Peyer's patch (tissue), 4 donors: Measurements from ENCODE around the gene LRRN3. TPM values are rescaled to one million over a fixed set of nuclear protein-coding genes. Genes with fewer than 3 reads are reported as not detected.

Source experiments
- DNase-seq, 3 donors: peaks; one replicate each; pipeline ENCODE4 v3.0.0-alpha.2; 2017 to 2019
- H3K27ac ChIP-seq, 4 donors: fragments of 200-600 bp; sonication (generic); one replicate each; pipeline ENCODE4 v1.5.1; 2016 to 2019
- H3K27me3 ChIP-seq, 2 donors: fragments of 200-600 bp; sonication (generic); one replicate each; pipeline ENCODE4 v1.5.1; 2019
- H3K36me3 ChIP-seq, 3 donors: fragments of 200-600 bp; sonication (generic); one replicate each; pipeline ENCODE4 v1.5.1; 2016 to 2019
- H3K4me1 ChIP-seq, 4 donors: fragments of 200-600 bp; sonication (generic); one replicate each; pipeline ENCODE4 v1.5.1; 2016 to 2019
- H3K4me3 ChIP-seq, 4 donors: fragments of 200-600 bp; sonication (generic); 1 replicate in 3 of 4; 2 replicates in 1 of 4; pipeline ENCODE4 v1.5.1; 2016 to 2019; ENCODE audit warnings: mild to moderate bottlenecking in 1 of 4
- H3K9me3 ChIP-seq, 4 donors: fragments of 200-600 bp; sonication (generic); one replicate each; pipeline ENCODE4 v1.5.1; 2016 to 2019; ENCODE audit warnings: mild to moderate bottlenecking in 1 of 4
- POLR2A ChIP-seq, 2 donors: fragments of 450-650 bp; IDR thresholded peaks; one replicate each; pipeline ENCODE4 v1.5.1; 2017; ENCODE audit warnings: antibody characterized with exemption in 2 of 2, mild to moderate bottlenecking in 2 of 2, moderate library complexity in 2 of 2
- total RNA-seq, 4 donors: library from RNA; depleted of rRNA; stranded (reverse); fragments of >200 nt; gene quantifications; one replicate each; pipeline ENCODE4 v1.1.0, GENCODE V29; 2016
- TF ChIP-seq, protein P1 (sequence below), 6 experiments: fragments of 450-650 bp in 4 of 6; fragments of 200-600 bp in 2 of 6; sonication (generic) in 1 of 6; IDR thresholded peaks; one replicate each; pipeline ENCODE4 v1.5.1; 2017 to 2019; ENCODE audit warnings: antibody characterized with exemption in 6 of 6, mild to moderate bottlenecking in 3 of 6, moderate library complexity in 1 of 6

Gene LRRN3
- total RNA-seq, 4 donors from 2014 or later = 0.40 to 0.53 TPM; not detected in 2

DNA sequence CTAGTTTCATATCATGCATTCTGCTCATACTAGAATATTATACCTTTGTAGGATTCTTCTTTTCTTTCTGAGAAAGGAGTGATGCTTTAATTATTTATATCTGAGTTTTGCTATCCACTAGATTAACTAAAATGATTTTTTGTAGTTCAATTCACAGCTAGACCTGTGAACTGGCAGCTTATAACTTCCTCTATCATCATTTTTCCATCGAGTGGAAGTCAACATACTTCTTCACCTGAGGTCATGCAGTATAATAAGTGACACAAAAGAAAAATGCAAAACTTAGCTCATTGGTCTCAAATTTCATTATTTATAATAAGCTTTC, 8.0 kb downstream of the LRRN3 start:
- H3K4me3 ChIP-seq = no peak overlapping the region
- H3K36me3 ChIP-seq = no peaks in the 10 kb centered on the region
- no peaks in the 10 kb centered on the region for H3K9me3 ChIP-seq
- TF ChIP-seq, protein P1, sequence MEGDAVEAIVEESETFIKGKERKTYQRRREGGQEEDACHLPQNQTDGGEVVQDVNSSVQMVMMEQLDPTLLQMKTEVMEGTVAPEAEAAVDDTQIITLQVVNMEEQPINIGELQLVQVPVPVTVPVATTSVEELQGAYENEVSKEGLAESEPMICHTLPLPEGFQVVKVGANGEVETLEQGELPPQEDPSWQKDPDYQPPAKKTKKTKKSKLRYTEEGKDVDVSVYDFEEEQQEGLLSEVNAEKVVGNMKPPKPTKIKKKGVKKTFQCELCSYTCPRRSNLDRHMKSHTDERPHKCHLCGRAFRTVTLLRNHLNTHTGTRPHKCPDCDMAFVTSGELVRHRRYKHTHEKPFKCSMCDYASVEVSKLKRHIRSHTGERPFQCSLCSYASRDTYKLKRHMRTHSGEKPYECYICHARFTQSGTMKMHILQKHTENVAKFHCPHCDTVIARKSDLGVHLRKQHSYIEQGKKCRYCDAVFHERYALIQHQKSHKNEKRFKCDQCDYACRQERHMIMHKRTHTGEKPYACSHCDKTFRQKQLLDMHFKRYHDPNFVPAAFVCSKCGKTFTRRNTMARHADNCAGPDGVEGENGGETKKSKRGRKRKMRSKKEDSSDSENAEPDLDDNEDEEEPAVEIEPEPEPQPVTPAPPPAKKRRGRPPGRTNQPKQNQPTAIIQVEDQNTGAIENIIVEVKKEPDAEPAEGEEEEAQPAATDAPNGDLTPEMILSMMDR (IDR thresholded peaks at IDR 0.05) = no peak
- TF ChIP-seq POLR2A (IDR thresholded peaks at IDR 0.05) = no peak
- no peak overlapping the region for H3K27ac ChIP-seq
- H3K27me3 ChIP-seq = no peaks in the 10 kb centered on the region
- no peak for DNase-seq
- no peaks in the 10 kb centered on the region for H3K4me1 ChIP-seq

GRCh38 chr7:111101856-111102646, 11.1 kb downstream of the LRRN3 start:
- no peak for TF ChIP-seq POLR2A (IDR thresholded peaks at IDR 0.05)
- TF ChIP-seq, protein P1 (IDR thresholded peaks at IDR 0.05) = no peak
- Histone ChIP-seq H3K36me3 (no peaks in the 10 kb centered on the region), H3K4me3 (no peak overlapping the region), H3K27me3 (no peaks in the 10 kb centered on the region), H3K27ac (no peak overlapping the region), H3K9me3 (no peaks in the 10 kb centered on the region), H3K4me1 (no peaks in the 10 kb centered on the region)
- DNase-seq = no peak

GRCh38 chr7:111103136-111103535, 12.2 kb downstream of the LRRN3 start:
- no peaks in the 10 kb centered on the region for H3K27me3 ChIP-seq
- no peaks in the 10 kb centered on the region for H3K4me1 ChIP-seq
- TF ChIP-seq POLR2A (IDR thresholded peaks at IDR 0.05) = no peak
- TF ChIP-seq, protein P1 (IDR thresholded peaks at IDR 0.05) = no peak
- H3K27ac ChIP-seq = no peak overlapping the region
- H3K9me3 ChIP-seq = no peaks in the 10 kb centered on the region
- no peaks in the 10 kb centered on the region for H3K36me3 ChIP-seq
- H3K4me3 ChIP-seq = no peak overlapping the region
- no peak for DNase-seq

DNA sequence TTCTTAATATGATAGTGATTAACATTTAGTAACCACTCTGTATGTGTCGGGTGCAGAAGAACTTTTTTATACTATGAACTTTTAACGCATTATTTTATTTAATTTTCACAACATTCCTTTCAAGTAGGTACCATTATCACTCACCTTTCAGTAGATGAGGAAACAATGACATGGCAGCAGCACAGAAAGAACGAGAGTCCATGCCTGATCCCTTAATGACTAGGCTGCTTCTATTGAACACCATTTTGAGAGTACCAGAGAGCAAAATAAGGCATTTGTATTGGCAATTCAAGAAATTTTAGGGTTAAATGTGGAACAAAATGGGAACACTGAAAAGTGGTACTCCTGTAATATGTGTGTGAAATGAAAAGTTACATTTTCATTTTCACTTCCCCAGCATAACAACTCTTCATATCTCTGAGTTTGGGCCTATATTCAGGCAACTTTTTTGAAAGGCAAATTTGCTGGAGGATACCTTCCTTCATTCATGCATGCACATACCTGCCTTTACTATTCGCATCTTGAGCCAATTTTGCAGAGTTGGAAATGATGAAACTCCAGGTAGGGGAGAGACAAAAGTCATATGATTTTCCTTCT, 12.8 kb downstream of the LRRN3 start:
- TF ChIP-seq, protein P1 (IDR thresholded peaks at IDR 0.05) = no peak
- no peak for TF ChIP-seq POLR2A (IDR thresholded peaks at IDR 0.05)
- H3K4me1 ChIP-seq = no peaks in the 10 kb centered on the region
- no peak overlapping the region for H3K27ac ChIP-seq
- DNase-seq = no peak
- no peaks in the 10 kb centered on the region for H3K27me3 ChIP-seq
- H3K36me3 ChIP-seq = no peaks in the 10 kb centered on the region
- no peak overlapping the region for H3K4me3 ChIP-seq
- no peaks in the 10 kb centered on the region for H3K9me3 ChIP-seq

DNA sequence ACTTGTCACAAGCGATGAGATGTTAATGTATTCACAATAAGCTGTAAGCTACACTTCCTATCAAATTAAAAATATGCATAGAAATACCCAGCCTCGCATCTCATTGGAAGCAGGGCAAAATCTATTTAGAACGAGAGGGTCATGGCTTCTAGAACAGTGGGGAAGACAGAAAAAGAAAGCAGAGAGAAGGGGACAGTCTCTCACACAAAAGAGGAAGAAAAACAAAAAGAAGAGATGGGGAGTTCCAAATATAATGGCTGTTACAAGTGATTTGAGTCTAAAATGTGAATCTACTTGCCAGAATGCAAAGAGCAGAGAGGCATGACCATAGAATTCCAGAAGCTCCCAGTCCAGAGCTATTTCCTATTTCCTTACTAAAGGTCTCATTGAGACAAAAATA, 13.8 kb downstream of the LRRN3 start:
- TF ChIP-seq POLR2A (IDR thresholded peaks at IDR 0.05) = no peak
- TF ChIP-seq, protein P1 (IDR thresholded peaks at IDR 0.05) = no peak
- Histone ChIP-seq H3K4me3 (no peak overlapping the region), H3K27ac (no peak overlapping the region), H3K36me3 (no peaks in the 10 kb centered on the region), H3K4me1 (no peaks in the 10 kb centered on the region), H3K27me3 (no peaks in the 10 kb centered on the region), H3K9me3 (no peaks in the 10 kb centered on the region)
- no peak for DNase-seq
